T-helper 2 cell treated with Interferon-gamma antibody and Interleukin-4, amounts not matched to agents 100 ng/mL and 5 ng/mL, for 36 hours (primary cell): ENCODE measurements around the gene PGS1. TPM values are rescaled to one million over a fixed set of nuclear protein-coding genes. Genes with fewer than 3 reads are reported as not detected.
"Not testable (repeated sequence)": the region's sequence is repeated elsewhere in the genome, so short reads cannot be mapped to it uniquely, and the experiment has no call there.

ENCODE experiments used
- intact Hi-C: fragments of 100-400 bp; cut with micrococcal nuclease; formaldehyde crosslinking; loops from one replicate; pipeline ENCODE4 v1.15.1; 2023
- total RNA-seq: library from RNA; stranded (reverse); gene quantifications from 2 replicates; pipeline ENCODE4 v1.2.3, GENCODE V29; 2022

PGS1 gene
- total RNA-seq, 1 donor from 2014 or later, result 61.2 TPM

- intact Hi-C loops, result no loop called here
These were observed 60.4 kb downstream of the PGS1 start for GRCh38 chr17:78438694-78439325.

- intact Hi-C loops, result no loop called here
These were observed 63.0 kb downstream of the PGS1 start for GRCh38 chr17:78441271-78441971.

GRCh38 chr17:78442648-78443218 is 64.3 kb downstream of the PGS1 start:
- intact Hi-C loops, result no loop called here

- intact Hi-C loops, result no loop called here
These were observed 65.9 kb downstream of the PGS1 start for GRCh38 chr17:78444392-78444791.

- intact Hi-C loops, result no loop called here
These were observed 68.4 kb downstream of the PGS1 start for GRCh38 chr17:78446833-78447232.

GRCh38 chr17:78448356-78448993 is 70.0 kb downstream of the PGS1 start:
- intact Hi-C loops, result no loop called here

GRCh38 chr17:78449983-78450595 is 71.6 kb downstream of the PGS1 start:
- intact Hi-C loops, result no loop called here

- intact Hi-C loops, result no loop called here
These were observed 72.4 kb downstream of the PGS1 start for GRCh38 chr17:78450696-78451345.

GRCh38 chr17:78451753-78452152 is 73.3 kb downstream of the PGS1 start:
- intact Hi-C loops, result no loop called here

- intact Hi-C loops, result no loop called here
These were observed 75.9 kb downstream of the PGS1 start for GRCh38 chr17:78454346-78454745.

GRCh38 chr17:78458091-78458490 is 79.6 kb downstream of the PGS1 start:
- intact Hi-C loops, result no loop called here

GRCh38 chr17:78458736-78459335 is 80.4 kb downstream of the PGS1 start:
- intact Hi-C loops, result no loop called here

- intact Hi-C loops, result no loop called here
These were observed 81.2 kb downstream of the PGS1 start for GRCh38 chr17:78459696-78460095.

GRCh38 chr17:78460176-78460675 is 81.8 kb downstream of the PGS1 start:
- intact Hi-C loops, result no loop called here

- intact Hi-C loops, result no loop called here
These were observed 82.7 kb downstream of the PGS1 start for GRCh38 chr17:78460951-78461798.

GRCh38 chr17:78461799-78462053 is 83.3 kb downstream of the PGS1 start:
- intact Hi-C loops, result no loop called here

- intact Hi-C loops, result no loop called here
These were observed 83.7 kb downstream of the PGS1 start for GRCh38 chr17:78462148-78462547.

- intact Hi-C loops, result not testable (repeated sequence)
These were observed 87.8 kb downstream of the PGS1 start for GRCh38 chr17:78466109-78466785.
